ENCODE data around the gene MAPK1IP1L.
A peak's percentile ranks its signal among the peaks of the same experiment; 100 is the strongest.
"Not testable (repeated sequence)": the region's sequence is repeated elsewhere in the genome, so short reads cannot be mapped to it uniquely, and the experiment has no call there.

The MAPK1IP1L gene

GRCh38 chr14:55073856-55074255, 22.4 kb downstream of the MAPK1IP1L start:
- Mint-ChIP-seq H3K9me3 (no peaks in the 10 kb centered on the region), H3K36me3 (peaks cover 7% of the 10 kb centered on the region), H3K4me1 (peaks cover 42% of the 10 kb centered on the region), H3K27ac (peak overlapping the region; percentile 84), H3K4me3 (no peak overlapping the region)
- DNase-seq (ENCODE audit: low spot score in 2 of 2) (no peak), ATAC-seq (no peak)

DNA sequence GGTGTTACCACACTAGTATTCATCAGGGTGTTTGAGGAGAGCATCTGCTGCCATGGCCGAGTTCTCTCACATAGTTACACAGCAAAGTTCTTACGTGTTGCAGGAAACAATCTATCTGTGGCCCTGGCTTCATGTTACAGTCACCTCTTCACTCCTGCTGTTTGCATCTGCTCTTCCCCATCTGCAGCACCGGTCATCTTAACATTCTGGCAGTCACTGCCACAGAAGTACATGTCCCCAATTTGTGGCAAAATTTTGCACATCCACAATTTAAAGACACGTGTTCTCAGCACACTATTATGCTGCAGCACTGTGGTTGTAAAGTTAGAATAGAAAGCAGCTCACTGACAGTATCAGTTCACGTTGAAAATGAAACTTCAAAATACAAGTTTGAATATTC, 23.2 kb downstream of the MAPK1IP1L start:
- Mint-ChIP-seq H3K36me3 (peaks cover 7% of the 10 kb centered on the region), H3K4me3 (peak overlapping the region; percentile 58), H3K9me3 (no peaks in the 10 kb centered on the region), H3K4me1 (peaks cover 42% of the 10 kb centered on the region), H3K27ac (peak overlapping the region; percentile 84)
- ATAC-seq (peak; percentile 38), DNase-seq (ENCODE audit: low spot score in 2 of 2) (no peak)

- Mint-ChIP-seq H3K36me3 (peaks cover 7% of the 10 kb centered on the region), H3K4me3 (peak overlapping the region; percentile 58), H3K9me3 (no peaks in the 10 kb centered on the region), H3K4me1 (peaks cover 41% of the 10 kb centered on the region), H3K27ac (peak overlapping the region; percentile 84)
- peak; percentile 24 for ATAC-seq
- no peak for DNase-seq (ENCODE audit: low spot score in 2 of 2)
These were observed 24.3 kb downstream of the MAPK1IP1L start for GRCh38 chr14:55075628-55076175.

DNA sequence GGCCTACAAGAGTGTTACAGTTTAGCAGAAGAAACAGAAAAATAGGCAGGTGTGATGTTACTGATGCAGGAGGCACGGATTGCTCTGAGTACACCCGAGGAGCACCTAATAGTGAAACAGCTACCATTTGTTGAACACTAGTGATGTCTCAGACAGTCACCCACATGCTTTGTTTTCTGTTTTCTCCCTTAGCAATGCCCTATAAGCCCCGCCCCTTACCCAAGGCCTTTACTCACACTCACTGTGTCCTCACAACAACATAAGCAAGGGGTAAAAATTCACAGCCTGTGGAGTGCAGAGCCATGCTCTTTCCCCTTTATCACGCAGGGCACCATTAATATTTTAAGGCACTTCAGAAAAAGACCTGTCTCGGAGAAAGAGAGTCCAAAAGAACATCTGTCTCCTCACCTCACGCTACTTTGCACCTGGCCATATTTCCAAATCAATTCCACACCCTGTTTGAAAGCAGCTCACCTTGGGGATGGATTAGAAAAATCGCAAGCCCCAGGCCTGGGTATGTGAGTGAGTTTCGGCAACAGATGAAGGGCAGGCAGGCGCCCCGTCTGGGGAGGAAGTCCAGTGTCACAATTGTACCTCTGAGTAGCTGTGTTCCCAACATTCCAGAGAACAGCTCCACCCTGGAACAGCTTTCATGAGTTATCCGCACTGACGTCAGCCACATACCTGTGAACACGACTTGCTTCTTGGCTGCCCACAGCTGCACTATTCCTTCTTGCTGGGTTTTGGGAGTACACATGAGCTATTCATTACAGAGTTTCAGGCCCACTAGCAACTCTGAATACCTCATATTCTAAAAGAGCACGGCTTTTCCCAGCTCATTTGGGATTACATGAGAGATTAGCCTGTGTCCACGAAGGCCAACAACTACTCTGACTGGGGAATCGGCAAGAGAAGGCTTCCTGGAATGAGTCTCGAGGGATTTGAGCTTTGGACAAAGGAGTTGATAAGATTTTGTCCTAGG, 26.0 kb downstream of the MAPK1IP1L start:
- ATAC-seq (peak; percentile 89), DNase-seq (ENCODE audit: low spot score in 2 of 2) (no peak)
- Mint-ChIP-seq H3K9me3 (no peaks in the 10 kb centered on the region), H3K27ac (no peak overlapping the region), H3K4me1 (peaks cover 24% of the 10 kb centered on the region), H3K36me3 (no peaks in the 10 kb centered on the region), H3K4me3 (no peak overlapping the region)

- not testable (repeated sequence) for H3K4me3 Mint-ChIP-seq; H3K36me3 Mint-ChIP-seq; H3K27ac Mint-ChIP-seq; ATAC-seq; H3K9me3 Mint-ChIP-seq; H3K4me1 Mint-ChIP-seq; DNase-seq (ENCODE audit: low spot score in 2 of 2)
These were observed 28.5 kb downstream of the MAPK1IP1L start for GRCh38 chr14:55079961-55080360.

GRCh38 chr14:55084401-55085059, 33.1 kb downstream of the MAPK1IP1L start:
- Mint-ChIP-seq H3K27ac (no peak overlapping the region), H3K4me1 (no peaks in the 10 kb centered on the region), H3K36me3 (no peaks in the 10 kb centered on the region), H3K9me3 (no peaks in the 10 kb centered on the region), H3K4me3 (no peak overlapping the region)
- ATAC-seq (no peak), DNase-seq (ENCODE audit: low spot score in 2 of 2) (no peak)

DNA sequence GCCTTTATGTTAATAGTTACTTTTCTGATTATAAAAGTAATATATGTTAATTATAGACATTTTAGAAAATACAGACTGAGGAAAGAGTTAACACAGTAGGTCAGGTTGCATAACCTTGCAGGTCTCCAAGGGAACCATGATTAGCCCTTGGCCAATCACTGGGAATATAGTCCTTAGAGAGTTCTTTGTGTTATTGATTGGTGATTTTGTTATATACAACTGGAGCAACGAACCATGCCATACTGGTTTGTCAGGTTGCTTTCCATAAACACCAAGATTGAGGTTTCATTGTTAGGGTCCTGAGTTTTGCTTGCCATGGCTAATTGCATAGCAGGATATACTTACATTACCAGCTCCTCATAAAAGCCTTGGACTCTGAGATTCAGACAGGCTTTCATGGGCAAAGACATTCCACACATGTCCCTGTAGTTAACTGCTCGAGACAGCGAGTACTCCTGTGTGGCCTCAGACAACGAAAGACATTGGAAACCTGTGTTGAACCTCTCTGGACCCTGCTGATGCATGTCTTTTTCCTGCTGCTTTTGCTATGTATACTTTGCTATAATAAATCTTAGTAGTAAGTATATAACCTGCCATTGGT, 33.7 kb downstream of the MAPK1IP1L start:
- H3K9me3 Mint-ChIP-seq = no peaks in the 10 kb centered on the region
- no peak for ATAC-seq
- no peaks in the 10 kb centered on the region for H3K4me1 Mint-ChIP-seq
- DNase-seq (ENCODE audit: low spot score in 2 of 2) = no peak
- no peaks in the 10 kb centered on the region for H3K36me3 Mint-ChIP-seq
- no peak overlapping the region for H3K27ac Mint-ChIP-seq
- H3K4me3 Mint-ChIP-seq = no peak overlapping the region

DNA sequence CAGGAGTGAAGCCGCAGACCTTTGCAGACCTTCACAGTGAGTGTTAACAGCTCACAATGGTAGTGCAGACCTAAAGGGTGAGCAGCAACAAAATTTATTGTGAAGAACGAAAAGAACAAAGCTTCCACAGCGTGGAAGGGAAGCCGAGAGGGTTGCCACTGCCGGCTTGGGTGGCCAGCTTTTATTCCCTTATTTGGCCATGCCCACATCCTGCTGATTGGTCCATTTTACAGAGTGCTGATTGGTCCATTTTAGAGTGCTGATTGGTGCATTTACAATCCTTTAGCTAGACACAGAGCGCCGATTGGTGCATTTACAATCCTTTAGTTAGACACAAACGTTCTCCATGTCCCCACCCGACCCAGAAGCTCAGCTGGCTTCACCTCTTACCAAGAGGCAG, 35.5 kb downstream of the MAPK1IP1L start:
- no peak for ATAC-seq
- no peak overlapping the region for H3K27ac Mint-ChIP-seq
- no peak overlapping the region for H3K4me3 Mint-ChIP-seq
- DNase-seq (ENCODE audit: low spot score in 2 of 2) = no peak
- no peaks in the 10 kb centered on the region for H3K9me3 Mint-ChIP-seq
- no peaks in the 10 kb centered on the region for H3K4me1 Mint-ChIP-seq
- H3K36me3 Mint-ChIP-seq = no peaks in the 10 kb centered on the region

- ATAC-seq (no peak), DNase-seq (ENCODE audit: low spot score in 2 of 2) (no peak)
- Mint-ChIP-seq H3K4me3 (no peak overlapping the region), H3K36me3 (no peaks in the 10 kb centered on the region), H3K27ac (no peak overlapping the region), H3K9me3 (no peaks in the 10 kb centered on the region), H3K4me1 (peaks cover 8% of the 10 kb centered on the region)
These were observed 36.9 kb downstream of the MAPK1IP1L start for GRCh38 chr14:55088356-55088755.

DNA sequence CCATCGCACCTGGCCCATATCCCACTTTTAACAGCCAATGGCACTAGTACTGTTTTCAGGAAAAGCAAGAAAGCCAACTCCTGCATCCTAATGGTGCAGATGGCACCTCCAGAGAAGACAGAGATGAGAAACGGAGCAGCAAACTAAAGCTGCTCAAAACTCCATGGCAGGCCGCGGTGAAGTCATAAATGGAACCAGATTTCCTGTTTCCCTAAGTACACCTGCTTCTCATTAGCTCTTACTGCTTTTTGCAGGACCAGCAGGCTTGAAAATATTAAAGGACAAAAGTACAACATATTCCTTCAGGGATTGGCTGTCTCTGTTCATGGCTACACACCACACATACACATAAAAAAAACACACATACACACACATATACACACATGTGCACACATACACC, 40.9 kb downstream of the MAPK1IP1L start:
- no peak overlapping the region for H3K4me3 Mint-ChIP-seq
- no peak overlapping the region for H3K27ac Mint-ChIP-seq
- no peaks in the 10 kb centered on the region for H3K9me3 Mint-ChIP-seq
- peaks cover 15% of the 10 kb centered on the region for H3K4me1 Mint-ChIP-seq
- no peak for DNase-seq (ENCODE audit: low spot score in 2 of 2)
- no peaks in the 10 kb centered on the region for H3K36me3 Mint-ChIP-seq
- ATAC-seq = no peak

DNA sequence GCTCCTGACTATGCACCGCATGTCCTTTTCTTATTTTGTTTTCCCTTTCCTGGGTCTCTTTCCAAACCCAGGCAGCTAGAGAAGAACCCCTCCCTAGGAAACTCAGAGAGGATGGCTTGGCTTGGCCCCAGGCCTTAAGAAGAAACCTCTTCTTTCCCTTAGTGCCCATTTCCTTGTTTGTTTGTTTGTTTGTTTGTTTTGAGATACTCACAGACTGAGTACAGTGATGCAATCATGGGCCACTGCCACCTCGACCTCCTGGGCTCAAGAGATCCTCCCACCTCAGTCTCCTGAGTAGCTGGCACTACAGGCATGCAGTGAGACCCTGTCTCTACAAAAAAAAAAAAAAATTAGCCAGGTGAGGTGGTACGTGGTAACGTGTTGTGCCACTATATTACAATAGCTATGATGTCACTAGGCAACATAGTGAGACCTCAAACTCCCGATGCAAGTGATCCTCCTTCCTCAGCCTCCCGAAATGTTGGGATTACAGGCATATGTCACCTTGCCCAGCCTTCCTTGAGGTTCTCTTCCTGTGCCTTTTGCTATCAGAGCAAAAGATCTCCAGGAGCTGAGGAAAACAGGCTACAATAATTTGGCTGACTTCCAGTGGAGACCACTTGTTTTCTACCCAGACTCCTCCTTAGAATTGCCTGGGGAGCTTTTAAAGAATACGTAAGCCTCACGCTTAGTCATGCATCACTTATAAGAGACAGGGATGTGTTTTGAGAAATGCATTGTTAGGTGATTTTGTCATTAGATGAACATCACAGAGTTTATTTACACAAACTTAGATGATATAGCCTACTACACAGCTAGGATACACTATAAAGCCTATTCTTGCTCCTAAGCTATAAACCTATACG, 43.1 kb downstream of the MAPK1IP1L start:
- ATAC-seq (no peak), DNase-seq (ENCODE audit: low spot score in 2 of 2) (no peak)
- Mint-ChIP-seq H3K9me3 (peaks cover 3% of the 10 kb centered on the region), H3K36me3 (peaks cover 6% of the 10 kb centered on the region), H3K27ac (no peak overlapping the region), H3K4me3 (no peak overlapping the region), H3K4me1 (peaks cover 31% of the 10 kb centered on the region)

GRCh38 chr14:55097881-55098560, 46.6 kb downstream of the MAPK1IP1L start:
- peaks cover 47% of the 10 kb centered on the region for H3K4me1 Mint-ChIP-seq
- ATAC-seq = peak; percentile 86

GRCh38 chr14:55098561-55098898, 47.1 kb downstream of the MAPK1IP1L start:
- ATAC-seq (no peak), DNase-seq (ENCODE audit: low spot score in 2 of 2) (no peak)
- Mint-ChIP-seq H3K36me3 (peaks cover 11% of the 10 kb centered on the region), H3K4me3 (peak overlapping the region; percentile 63), H3K4me1 (peaks cover 51% of the 10 kb centered on the region), H3K27ac (peak overlapping the region; percentile 94), H3K9me3 (peaks cover 3% of the 10 kb centered on the region)

More at GRCh38 chr14:55097881-55098560, 46.6 kb downstream of the MAPK1IP1L start:
- peak overlapping the region; percentile 63 for H3K4me3 Mint-ChIP-seq
- H3K27ac Mint-ChIP-seq = peak overlapping the region; percentile 94
- H3K9me3 Mint-ChIP-seq = peaks cover 3% of the 10 kb centered on the region
- H3K36me3 Mint-ChIP-seq = peaks cover 8% of the 10 kb centered on the region
- DNase-seq (ENCODE audit: low spot score in 2 of 2) = peak; percentile 39 to 82

GRCh38 chr14:55099756-55100155, 48.3 kb downstream of the MAPK1IP1L start:
- H3K27ac Mint-ChIP-seq = no peak overlapping the region
- peaks cover 61% of the 10 kb centered on the region for H3K4me1 Mint-ChIP-seq
- ATAC-seq = no peak
- DNase-seq (ENCODE audit: low spot score in 2 of 2) = no peak
- no peak overlapping the region for H3K4me3 Mint-ChIP-seq
- H3K36me3 Mint-ChIP-seq = peaks cover 11% of the 10 kb centered on the region
- peaks cover 3% of the 10 kb centered on the region for H3K9me3 Mint-ChIP-seq

Measured in stimulated activated effector memory CD8-positive, alpha-beta T cell treated with anti-CD3 and anti-CD28 coated beads, Interleukin-12 subunit alpha, Interleukin-12 subunit beta, amount 100 ng/mL, for 72 hours (primary cell).